HepG2 (cell line): ENCODE data around the gene SESN1.

Experiments
- CBX2 ChIP-seq, 2 experiments: fragments of 200-600 bp in 1 of 2; sonication (generic); formaldehyde crosslinking in 1 of 2; IDR thresholded peaks; 2 replicates each; pipeline versions ENCODE4 v1.7.0 to v1.8.1; 2018 to 2022; ENCODE audit warnings: low read depth in 2 of 2, low read length in 1 of 2, mild to moderate bottlenecking in 1 of 2, missing genetic modification reagents in 1 of 2
- CHD2 ChIP-seq: IDR thresholded peaks from 2 replicates; pipeline ENCODE4 v1.6.1; 2011; ENCODE audit warnings: low read depth, low read length, improper control_type of control experiment
- CTCF ChIP-seq: sonication (generic); formaldehyde crosslinking; IDR thresholded peaks from 2 replicates; pipeline ENCODE4 v1.5.0; 2020; ENCODE audit warnings: mild to moderate bottlenecking, missing genetic modification reagents, moderate library complexity
- EED ChIP-seq: sonication (generic); formaldehyde crosslinking; IDR thresholded peaks from 2 replicates; pipeline ENCODE4 v1.5.0; 2020; ENCODE audit warnings: mild to moderate bottlenecking, missing genetic modification reagents
- EZH2 ChIP-seq: conservative IDR thresholded peaks from 2 replicates; pipeline ENCODE4 v1.6.1; 2012; ENCODE audit warnings: mild to moderate bottlenecking, low read depth, low read length, moderate library complexity
- MXD4 ChIP-seq: IDR thresholded peaks from 2 replicates; pipeline ENCODE4 v1.6.1; 2016; ENCODE audit warnings: mild to moderate bottlenecking, missing biosample characterization, missing genetic modification reagents
- SP5 ChIP-seq: IDR thresholded peaks from 2 replicates; pipeline ENCODE4 v1.6.1; 2016; ENCODE audit warnings: low read depth, borderline replicate concordance
- U2AF1 ChIP-seq: fragments of 200-400 bp; formaldehyde crosslinking; optimal IDR thresholded peaks from 2 replicates; pipeline ENCODE3; 2017; ENCODE audit warnings: mild to moderate bottlenecking, low read depth, low read length
- ZKSCAN1 ChIP-seq: fragments of 150-350 bp; IDR thresholded peaks from 2 replicates; pipeline ENCODE4 v1.6.1; 2014; ENCODE audit warnings: low read length
- ZNF274 ChIP-seq: sonication (generic); formaldehyde crosslinking; IDR thresholded peaks from 2 replicates; pipeline ENCODE4 v1.5.1; 2020; ENCODE audit warnings: mild to moderate bottlenecking, missing genetic modification reagents
- ZNF766 ChIP-seq: sonication (generic); formaldehyde crosslinking; IDR thresholded peaks from 2 replicates; pipeline ENCODE4 v1.5.0; 2020; ENCODE audit warnings: missing genetic modification reagents, borderline replicate concordance

GRCh38 chr6:108944071-108944470 lies 150.6 kb downstream of the SESN1 start:
- TF ChIP-seq CBX2 (IDR thresholded peaks at IDR 0.05; ENCODE audit: low read depth, low read length) (no peak), CBX2 (CRISPR knock-in tag; IDR thresholded peaks at IDR 0.05; ENCODE audit: low read depth) (no peak), EZH2 (no peak), EED (CRISPR knock-in tag) (no peak), CTCF (no peak), SP5 (CRISPR knock-in tag) (no peak), U2AF1 (no peak), ZNF274 (CRISPR knock-in tag) (no peak), CHD2 (no peak), ZNF766 (CRISPR knock-in tag) (no peak), ZKSCAN1 (no peak), MXD4 (CRISPR knock-in tag) (no peak)
